SH-SY5Y (cell line): ENCODE measurements around the gene C2CD4B.

Experiments
- GATA2 ChIP-seq: IDR thresholded peaks from 2 replicates; pipeline ENCODE4 v1.6.1; 2011; ENCODE audit warnings: mild to moderate bottlenecking, low read depth, low read length
- GATA3 ChIP-seq: IDR thresholded peaks from 2 replicates; pipeline ENCODE4 v1.6.1; 2011; ENCODE audit warnings: low read depth, mild to moderate bottlenecking, low read length, moderate library complexity

- no peak for TF ChIP-seq GATA2
- TF ChIP-seq GATA3: no peak
Measured at GRCh38 chr15:62190274-62190673, 25.2 kb upstream of the C2CD4B start.
